ENCODE results near the gene SATB2.

The SATB2 gene

DNA sequence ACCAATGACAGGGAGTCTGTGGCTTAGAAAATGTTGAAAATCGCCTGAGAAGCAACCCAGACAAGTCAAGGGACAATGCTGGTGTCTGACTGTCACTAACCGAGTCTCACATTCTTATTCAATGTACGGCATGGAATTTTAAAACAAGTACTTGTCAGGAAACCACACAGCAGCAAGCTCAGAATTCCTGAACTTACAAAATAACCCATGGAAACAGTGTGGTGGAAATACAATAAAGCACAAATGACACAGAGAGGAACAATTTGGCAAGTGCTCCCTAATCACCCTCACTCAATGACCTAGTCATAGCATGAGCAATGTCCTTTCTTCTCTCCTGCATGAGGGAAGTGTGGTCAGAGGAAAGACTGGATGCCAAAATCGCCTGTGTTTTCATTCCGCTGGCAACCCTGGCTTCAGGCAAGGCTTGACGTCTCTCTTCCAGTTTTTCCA, 154.0 kb downstream of the SATB2 start:
- TF ChIP-seq, protein P1, sequence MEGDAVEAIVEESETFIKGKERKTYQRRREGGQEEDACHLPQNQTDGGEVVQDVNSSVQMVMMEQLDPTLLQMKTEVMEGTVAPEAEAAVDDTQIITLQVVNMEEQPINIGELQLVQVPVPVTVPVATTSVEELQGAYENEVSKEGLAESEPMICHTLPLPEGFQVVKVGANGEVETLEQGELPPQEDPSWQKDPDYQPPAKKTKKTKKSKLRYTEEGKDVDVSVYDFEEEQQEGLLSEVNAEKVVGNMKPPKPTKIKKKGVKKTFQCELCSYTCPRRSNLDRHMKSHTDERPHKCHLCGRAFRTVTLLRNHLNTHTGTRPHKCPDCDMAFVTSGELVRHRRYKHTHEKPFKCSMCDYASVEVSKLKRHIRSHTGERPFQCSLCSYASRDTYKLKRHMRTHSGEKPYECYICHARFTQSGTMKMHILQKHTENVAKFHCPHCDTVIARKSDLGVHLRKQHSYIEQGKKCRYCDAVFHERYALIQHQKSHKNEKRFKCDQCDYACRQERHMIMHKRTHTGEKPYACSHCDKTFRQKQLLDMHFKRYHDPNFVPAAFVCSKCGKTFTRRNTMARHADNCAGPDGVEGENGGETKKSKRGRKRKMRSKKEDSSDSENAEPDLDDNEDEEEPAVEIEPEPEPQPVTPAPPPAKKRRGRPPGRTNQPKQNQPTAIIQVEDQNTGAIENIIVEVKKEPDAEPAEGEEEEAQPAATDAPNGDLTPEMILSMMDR (IDR thresholded peaks at IDR 0.05; ENCODE audit: control insufficient read depth, extremely low read depth, insufficient read depth) = no peak
- DNase-seq (ENCODE audit: low read depth) = no peak
- H3K4me3 ChIP-seq (ENCODE audit: low read depth, low read length) = no peak overlapping the region

GRCh38 chr2:199302851-199303250, 154.9 kb downstream of the SATB2 start:
- TF ChIP-seq, protein P1 (IDR thresholded peaks at IDR 0.05; ENCODE audit: control insufficient read depth, extremely low read depth, insufficient read depth) = no peak
- DNase-seq (ENCODE audit: low read depth) = no peak
- no peak overlapping the region for H3K4me3 ChIP-seq (ENCODE audit: low read depth, low read length)

- H3K4me3 ChIP-seq (ENCODE audit: low read depth, low read length) = no peak overlapping the region
- TF ChIP-seq, protein P1 (IDR thresholded peaks at IDR 0.05; ENCODE audit: control insufficient read depth, extremely low read depth, insufficient read depth) = no peak
- no peak for DNase-seq (ENCODE audit: low read depth)
These were observed 169.3 kb downstream of the SATB2 start for GRCh38 chr2:199288424-199288823.

- TF ChIP-seq, protein P1 (IDR thresholded peaks at IDR 0.05; ENCODE audit: control insufficient read depth, extremely low read depth, insufficient read depth) = no peak
- no peak overlapping the region for H3K4me3 ChIP-seq (ENCODE audit: low read depth, low read length)
- no peak for DNase-seq (ENCODE audit: low read depth)
These were observed 175.4 kb downstream of the SATB2 start for GRCh38 chr2:199282309-199282708.

DNA sequence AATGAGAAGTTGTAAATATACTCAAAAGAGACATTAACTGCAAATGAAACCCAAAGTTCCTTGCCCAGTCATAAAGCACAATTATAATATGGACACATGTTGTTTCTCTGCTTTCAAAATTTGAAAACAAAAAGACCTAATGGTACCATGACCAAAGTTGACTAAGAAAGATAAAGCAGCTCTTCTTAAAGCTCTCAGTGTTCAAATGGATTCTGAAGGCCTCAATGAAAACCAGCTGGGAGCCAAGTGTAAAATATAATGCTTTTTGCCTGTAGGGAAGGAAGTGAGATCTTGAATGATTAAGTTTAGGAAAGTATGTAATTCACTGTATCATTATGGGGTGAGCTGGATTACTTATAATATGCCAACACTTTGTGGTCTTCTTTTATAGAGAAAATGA, 178.6 kb downstream of the SATB2 start:
- TF ChIP-seq, protein P1 (IDR thresholded peaks at IDR 0.05; ENCODE audit: control insufficient read depth, extremely low read depth, insufficient read depth) = no peak

GRCh38 chr2:199278099-199278498, 179.6 kb downstream of the SATB2 start:
- no peak overlapping the region for H3K4me3 ChIP-seq (ENCODE audit: low read depth, low read length)
- TF ChIP-seq, protein P1 (IDR thresholded peaks at IDR 0.05; ENCODE audit: control insufficient read depth, extremely low read depth, insufficient read depth) = no peak
- no peak for DNase-seq (ENCODE audit: low read depth)

More for the DNA sequence above, 178.6 kb downstream of the SATB2 start:
- no peak overlapping the region for H3K4me3 ChIP-seq (ENCODE audit: low read depth, low read length)
- DNase-seq (ENCODE audit: low read depth) = no peak

DNA sequence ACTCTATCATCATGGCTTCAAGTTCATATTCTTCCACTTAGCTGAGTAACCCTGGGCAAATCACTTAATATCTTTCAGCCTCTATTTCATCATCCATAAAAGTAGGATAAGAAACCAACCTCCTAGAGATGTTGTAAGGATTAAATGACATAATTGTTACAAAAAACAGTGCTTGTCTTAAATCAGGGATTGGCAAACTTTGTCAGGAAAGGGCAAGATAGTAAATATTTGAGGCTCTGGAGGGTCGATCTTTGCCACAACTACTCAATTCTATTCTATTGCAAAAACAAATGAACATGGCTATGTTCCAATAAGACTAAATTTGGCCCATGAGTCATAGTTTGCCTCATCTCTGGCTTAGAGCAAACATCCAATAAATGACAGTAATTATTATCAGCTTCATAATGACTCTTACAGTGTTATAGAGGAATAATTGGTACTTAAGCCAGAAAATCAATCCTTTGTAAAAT, 184.7 kb downstream of the SATB2 start:
- DNase-seq (ENCODE audit: low read depth) = no peak
- no peak overlapping the region for H3K4me3 ChIP-seq (ENCODE audit: low read depth, low read length)

More for the DNA sequence above, 184.7 kb downstream of the SATB2 start:
- TF ChIP-seq, protein P1 (IDR thresholded peaks at IDR 0.05; ENCODE audit: control insufficient read depth, extremely low read depth, insufficient read depth) = no peak
